Measurements from ENCODE around the gene LRP1. TPM values are rescaled to one million over a fixed set of nuclear protein-coding genes. Genes with fewer than 3 reads are reported as not detected.
A peak's percentile ranks its signal among the peaks of the same experiment; 100 is the strongest.

LRP1 gene
- total and polyA plus RNA-seq, 2 of the 4 experiments (the other 2 are of a cell fraction) = 73.1 to 142 TPM

- no peak overlapping the region for H4K91ac ChIP-seq (ENCODE audit: insufficient read depth, low read depth, low read length)
- in situ Hi-C loops (cut with MboI; ENCODE audit: low sequenced_read_pairs) (no loop called here), dilution Hi-C loops (cut with HindIII; ENCODE audit: low sequenced_read_pairs, unreplicated experiment) (no loop called here), intact Hi-C loops (cut with micrococcal nuclease) (no loop called here)
- H3K18ac ChIP-seq (ENCODE audit: low read depth, low read length) = no peak overlapping the region
- H2BK20ac ChIP-seq (ENCODE audit: low read depth, low read length) = no peak overlapping the region
- H3K9me3 ChIP-seq (ENCODE audit: control insufficient read depth, insufficient read depth, low read length) = no peaks in the 10 kb centered on the region
- no peak overlapping the region for H2BK15ac ChIP-seq (ENCODE audit: low read depth, low read length)
- H3K4me3 ChIP-seq (ENCODE audit: insufficient read depth, low read depth, low read length) = no peak overlapping the region
- no peak overlapping the region for H2AK5ac ChIP-seq (ENCODE audit: low read depth, low read length)
- ATAC-seq (ENCODE audit: low read depth) (no peak), DNase-seq (no peak)
- no peak overlapping the region for H2BK5ac ChIP-seq (ENCODE audit: low read depth, low read length, poor library complexity, severe bottlenecking)
- no peak overlapping the region for H3K27ac ChIP-seq (ENCODE audit: insufficient read depth, low read length)
- peaks cover 5 to 49% of the 10 kb centered on the region in 2 experiments; a peak in 3 of 4 replicates for H3K79me1 ChIP-seq (ENCODE audit: low read depth in 1 of 2, low read length in 2 of 2)
- no peak overlapping the region; the same call in 1 of the 2 replicates for H3K14ac ChIP-seq (replicated peaks; ENCODE audit: low read depth, low read length)
- H4K5ac ChIP-seq (ENCODE audit: low read depth, low read length) = no peak overlapping the region
- H3K4ac ChIP-seq (ENCODE audit: low read depth, low read length) = no peak overlapping the region
- H2AFZ ChIP-seq (replicated peaks; ENCODE audit: low read length, poor library complexity) = peak overlapping the region; percentile 58
- no peaks in the 10 kb centered on the region for H3K4me1 ChIP-seq (ENCODE audit: control insufficient read depth, insufficient read depth, low read length)
- BruUV-seq (replicated peaks) = no TSS peak
- no peak overlapping the region for H3K9ac ChIP-seq (ENCODE audit: low read depth, low read length)
- peak overlapping the region; percentile 72 for H2AK9ac ChIP-seq (replicated peaks; ENCODE audit: low read depth, low read length, poor library complexity)
- POLR2A ChIA-PET (ENCODE audit: unreplicated experiment) = interaction anchor here (0.8 kb wide), 1 partner anchor 13 kb away, joined by 3 read pairs; no protein-coding TSS in a partner anchor
- CTCF ChIA-PET = no interaction called here
- H3K9me1 ChIP-seq (ENCODE audit: insufficient read depth, low read length) = peaks cover 7% of the 10 kb centered on the region; the same call in 1 of the 2 replicates
- H4K8ac ChIP-seq (ENCODE audit: low read depth in 2 of 2, low read length in 2 of 2) = no peak overlapping the region
- no peak overlapping the region for H3K4me2 ChIP-seq (ENCODE audit: low read depth, low read length)
- TF ChIP-seq CHD1 (IDR thresholded peaks at IDR 0.05; ENCODE audit: low read depth, low read length) (no peak), ELK1 (IDR thresholded peaks at IDR 0.05; ENCODE audit: borderline replicate concordance, low read depth, low read length) (no peak), POLR2A (IDR thresholded peaks at IDR 0.05; ENCODE audit: low read depth, low read length) (no peak), RAD21 (IDR thresholded peaks at IDR 0.05; ENCODE audit: low read length) (no peak), BHLHE40 (IDR thresholded peaks at IDR 0.05; ENCODE audit: low read depth, low read length) (no peak), FOS (IDR thresholded peaks at IDR 0.05; ENCODE audit: low read depth, low read length) (no peak), CEBPB (IDR thresholded peaks at IDR 0.05; ENCODE audit: low read depth, low read length) (no peak), NFE2L2 (IDR thresholded peaks at IDR 0.05; ENCODE audit: low read depth, low read length) (no peak), MAFK (IDR thresholded peaks at IDR 0.05; ENCODE audit: low read depth, low read length) (no peak), MXI1 (IDR thresholded peaks at IDR 0.05; ENCODE audit: borderline replicate concordance, low read depth, low read length) (no peak)
- H4K20me1 ChIP-seq (ENCODE audit: insufficient read depth, low read length) = peaks cover 42% of the 10 kb centered on the region
- H3K36me3 ChIP-seq (ENCODE audit: control insufficient read depth, insufficient read depth, low read length) = peaks cover 96% of the 10 kb centered on the region
- no peaks in the 10 kb centered on the region for H3K27me3 ChIP-seq (ENCODE audit: control insufficient read depth, insufficient read depth, low read length)
- WGBS, 2 experiments (ENCODE audit: extremely low coverage in 2 of 2, insufficient read length in 1 of 2) = 67% methylated on average over 6 of the region's 21 CpGs; no CpG with 5 or more reads in 1 of the 2 experiments
- H3K56ac ChIP-seq (ENCODE audit: extremely low read depth, insufficient read depth, low read length) = no peak overlapping the region
- no peak overlapping the region for H3K23ac ChIP-seq (ENCODE audit: low read depth, low read length)
- no peak overlapping the region for H2BK120ac ChIP-seq (ENCODE audit: low read depth, low read length)
Measured at GRCh38 chr12:57187222-57188089, 59.2 kb downstream of the LRP1 start.

All from IMR-90 (cell line).